Lung microvascular endothelial cell (primary cell): ENCODE measurements around the gene ZNF407. TPM values are rescaled to one million over a fixed set of nuclear protein-coding genes. Genes with fewer than 3 reads are reported as not detected.

Source experiments
- DNase-seq, 2 donors: peaks; one replicate each; pipeline versions ENCODE4 v3.0.0 to v3.0.0-alpha.2; 2010; ENCODE audit warnings: low read depth in 2 of 2
- total RNA-seq: library from RNA; depleted of rRNA; stranded (reverse); fragments of >200 nt; gene quantifications from 2 replicates; pipeline ENCODE4 v1.2.1, GENCODE V29; 2014

Gene ZNF407
- total RNA-seq, 1 donor from 2014 or later, result 15.1 TPM

- no peak for DNase-seq
These were observed 399.3 kb downstream of the ZNF407 start for GRCh38 chr18:74996996-74997395.

GRCh38 chr18:75000920-75001319 is 403.2 kb downstream of the ZNF407 start:
- DNase-seq, result peak in 1 of 2 donors; percentile 20

GRCh38 chr18:75003039-75003438 is 405.4 kb downstream of the ZNF407 start:
- peak; percentile 37 to 76 for DNase-seq

GRCh38 chr18:75003764-75004690 is 406.4 kb downstream of the ZNF407 start:
- DNase-seq, result no peak

- peak in 1 of 2 donors; percentile 8 for DNase-seq
These were observed 408.0 kb downstream of the ZNF407 start for GRCh38 chr18:75005626-75006025.

GRCh38 chr18:75008186-75008585 is 410.5 kb downstream of the ZNF407 start:
- no peak for DNase-seq

- no peak for DNase-seq
These were observed 411.6 kb downstream of the ZNF407 start for GRCh38 chr18:75009296-75009695.

GRCh38 chr18:75009878-75010277 is 412.2 kb downstream of the ZNF407 start:
- DNase-seq, result no peak

GRCh38 chr18:75010278-75010677 is 412.6 kb downstream of the ZNF407 start:
- DNase-seq, result no peak

GRCh38 chr18:75010689-75011088 is 413.0 kb downstream of the ZNF407 start:
- no peak for DNase-seq

- no peak for DNase-seq
These were observed 418.5 kb downstream of the ZNF407 start for GRCh38 chr18:75016025-75016717.

GRCh38 chr18:75023473-75023872 is 425.8 kb downstream of the ZNF407 start:
- DNase-seq, result no peak

- DNase-seq, result no peak
These were observed 427.2 kb downstream of the ZNF407 start for GRCh38 chr18:75024871-75025270.

GRCh38 chr18:75025573-75025972 is 427.9 kb downstream of the ZNF407 start:
- DNase-seq, result no peak

- DNase-seq, result no peak
These were observed 431.8 kb downstream of the ZNF407 start for GRCh38 chr18:75029481-75029880.

- DNase-seq, result no peak
These were observed 434.1 kb downstream of the ZNF407 start for GRCh38 chr18:75031717-75032317.

GRCh38 chr18:75033516-75033915 is 435.8 kb downstream of the ZNF407 start:
- DNase-seq, result no peak

- no peak for DNase-seq
These were observed 437.3 kb downstream of the ZNF407 start for GRCh38 chr18:75034937-75035336.

GRCh38 chr18:75035928-75036327 is 438.3 kb downstream of the ZNF407 start:
- no peak for DNase-seq

GRCh38 chr18:75036917-75037688 is 439.4 kb downstream of the ZNF407 start:
- DNase-seq, result peak in 1 of 2 donors; percentile 10

GRCh38 chr18:75037689-75037955 is 440.0 kb downstream of the ZNF407 start:
- DNase-seq, result no peak

GRCh38 chr18:75041586-75041985 is 443.9 kb downstream of the ZNF407 start:
- peak; percentile 50 to 65 for DNase-seq
